Pancreas (tissue), 10 donors: Measurements from ENCODE around the gene MAGI1. TPM values are rescaled to one million over a fixed set of nuclear protein-coding genes. Genes with fewer than 3 reads are reported as not detected.

ENCODE experiments used
- ATAC-seq, 4 donors: fragments of 200-7000 bp; cut with Tn5 transposase; one replicate each; pipeline versions ENCODE4 v1.8.0 to v1.9.1; 2020; ENCODE audit warnings: mild to moderate bottlenecking in 4 of 4, moderate library complexity in 4 of 4
- DNase-seq, 6 donors: peaks; one replicate each; pipeline ENCODE4 v3.0.0-alpha.2; 2020
- FAIRE-seq: peaks from 2 replicates; lab custom pipeline; 2012; peaks lifted over from hg19 to GRCh38; lab: Jason Lieb, UNC
- H3K27ac ChIP-seq, 4 donors: fragments of 200-600 bp; sonication (generic); 1 replicate in 3 of 4; 2 replicates in 1 of 4; pipeline versions ENCODE4 v1.5.0 to v1.8.0; 2020
- H3K27me3 ChIP-seq, 4 donors: fragments of 200-600 bp; one replicate each; pipeline ENCODE4 v1.8.0; 2021
- H3K36me3 ChIP-seq, 3 donors: fragments of 200-600 bp; sonication (generic) in 1 of 3; one replicate each; pipeline versions ENCODE4 v1.5.0 to v1.8.0; 2020 to 2021
- H3K4me1 ChIP-seq, 3 donors: fragments of 200-600 bp; one replicate each; pipeline ENCODE4 v1.8.0; 2021
- H3K4me3 ChIP-seq, 4 donors: fragments of 200-600 bp; sonication (generic) in 2 of 4; one replicate each; pipeline versions ENCODE4 v1.5.0 to v1.8.0; 2020 to 2021
- H3K9me3 ChIP-seq, 4 donors: fragments of 200-600 bp; one replicate each; pipeline ENCODE4 v1.8.0; 2021
- WGBS, 2 donors: extraction: QIAGEN DNeasy Blood & Tissue Kit; methylation state at CpG; one replicate each; pipeline ENCODE4 v1.1.7; 2013; 5-methylcytosine and 5-hydroxymethylcytosine counted together
- intact Hi-C, 3 donors: fragments of 100-400 bp; cut with DNase I; formaldehyde crosslinking; loops; one replicate each; pipeline versions ENCODE4 v1.11.1 to v1.14.2; 2022
- polyA plus RNA-seq, 2 donors: library from polyadenylated mRNA; stranded (reverse); fragments of 200-250 nt; gene quantifications; one replicate each; pipeline ENCODE4 v1.2.3, GENCODE V29; 2013
- total RNA-seq, 6 donors: library from RNA; stranded (reverse); fragmentation: NEBNext Ultra II Directional in 4 of 6; extraction: Animal tissue kit (Norgen Biotek cat#: 25700) in 4 of 6; gene quantifications; one replicate each; pipeline versions ENCODE4 v1.2.1 to v1.2.4, GENCODE V29; 2021 to 2023
- TF ChIP-seq, protein P1 (sequence below), 4 donors: fragments of 200-600 bp; sonication (generic) in 3 of 4; IDR thresholded peaks; one replicate each; pipeline versions ENCODE4 v1.5.0 to v1.8.0; 2021; ENCODE audit warnings: antibody characterized with exemption in 4 of 4
- donor health status: healthy with polysubstance abuse.
- donor health status: DM: no; HTN: no; CAD: no; lungs with moderate emphysema.
- donor health status: DM: no; HTN: no; CAD: no.
- donor health status: control.
- donor health status: control.
- donor health status: Bipolar disorder and iron deficiency.
- donor health status: DM: yes; HTN: yes; CAD: no.
- donor health status: DM: no; HTN: no; CAD: no.
- donor health status: DM: no; HTN: no; CAD: no.
- donor health status: DM: yes; HTN: yes; CAD: no.

The MAGI1 gene
- total and polyA plus RNA-seq, 8 donors: 19.7 to 45.1 (median 28.0) TPM

DNA sequence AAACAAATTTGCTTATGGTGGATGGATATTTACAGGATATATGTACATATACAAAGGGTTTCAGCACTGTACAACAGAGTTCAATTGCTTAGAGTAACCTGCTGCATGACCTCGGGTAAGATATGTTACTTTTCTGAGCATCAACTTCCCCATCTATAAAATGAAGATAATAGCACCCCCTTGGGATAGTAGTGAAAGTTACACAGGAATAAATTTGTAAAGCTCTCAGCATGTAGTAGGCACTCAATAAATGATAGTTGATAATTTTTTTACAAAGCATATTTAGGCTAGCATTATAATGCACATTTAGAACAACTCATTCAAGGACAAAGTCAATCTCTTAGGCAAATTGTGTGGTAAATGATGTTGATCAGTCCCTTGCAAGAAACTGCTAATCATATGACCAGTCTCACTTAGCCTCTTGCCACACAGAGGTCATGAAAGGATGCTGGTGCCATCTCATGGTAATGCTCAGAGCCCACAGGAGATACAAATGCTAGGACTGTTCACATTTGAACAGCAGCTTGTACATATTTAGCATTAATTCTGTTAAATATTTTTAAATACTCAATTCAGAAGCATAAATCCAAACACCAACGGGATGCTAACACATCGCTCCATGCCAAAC is 123.9 kb downstream of the MAGI1 start:
- ATAC-seq (peak in 2 of 4 donors; percentile 11 to 32), FAIRE-seq (no peak), DNase-seq (no peak)
- no peaks in the 10 kb centered on the region for H3K27me3 ChIP-seq
- H3K4me3 ChIP-seq: no peak overlapping the region
- intact Hi-C loops: no loop called here
- 87 to 90% methylated on average over 3 of the region's 3 CpGs for WGBS, 2 donors
- no peaks in the 10 kb centered on the region for H3K36me3 ChIP-seq
- TF ChIP-seq, protein P1, sequence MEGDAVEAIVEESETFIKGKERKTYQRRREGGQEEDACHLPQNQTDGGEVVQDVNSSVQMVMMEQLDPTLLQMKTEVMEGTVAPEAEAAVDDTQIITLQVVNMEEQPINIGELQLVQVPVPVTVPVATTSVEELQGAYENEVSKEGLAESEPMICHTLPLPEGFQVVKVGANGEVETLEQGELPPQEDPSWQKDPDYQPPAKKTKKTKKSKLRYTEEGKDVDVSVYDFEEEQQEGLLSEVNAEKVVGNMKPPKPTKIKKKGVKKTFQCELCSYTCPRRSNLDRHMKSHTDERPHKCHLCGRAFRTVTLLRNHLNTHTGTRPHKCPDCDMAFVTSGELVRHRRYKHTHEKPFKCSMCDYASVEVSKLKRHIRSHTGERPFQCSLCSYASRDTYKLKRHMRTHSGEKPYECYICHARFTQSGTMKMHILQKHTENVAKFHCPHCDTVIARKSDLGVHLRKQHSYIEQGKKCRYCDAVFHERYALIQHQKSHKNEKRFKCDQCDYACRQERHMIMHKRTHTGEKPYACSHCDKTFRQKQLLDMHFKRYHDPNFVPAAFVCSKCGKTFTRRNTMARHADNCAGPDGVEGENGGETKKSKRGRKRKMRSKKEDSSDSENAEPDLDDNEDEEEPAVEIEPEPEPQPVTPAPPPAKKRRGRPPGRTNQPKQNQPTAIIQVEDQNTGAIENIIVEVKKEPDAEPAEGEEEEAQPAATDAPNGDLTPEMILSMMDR (IDR thresholded peaks at IDR 0.05): no peak
- peak overlapping the region in 1 of 4 donors; percentile 13 for H3K27ac ChIP-seq
- no peaks in the 10 kb centered on the region for H3K9me3 ChIP-seq
- peaks cover 11 to 18% (median 16%) of the 10 kb centered on the region in 3 donors for H3K4me1 ChIP-seq

DNA sequence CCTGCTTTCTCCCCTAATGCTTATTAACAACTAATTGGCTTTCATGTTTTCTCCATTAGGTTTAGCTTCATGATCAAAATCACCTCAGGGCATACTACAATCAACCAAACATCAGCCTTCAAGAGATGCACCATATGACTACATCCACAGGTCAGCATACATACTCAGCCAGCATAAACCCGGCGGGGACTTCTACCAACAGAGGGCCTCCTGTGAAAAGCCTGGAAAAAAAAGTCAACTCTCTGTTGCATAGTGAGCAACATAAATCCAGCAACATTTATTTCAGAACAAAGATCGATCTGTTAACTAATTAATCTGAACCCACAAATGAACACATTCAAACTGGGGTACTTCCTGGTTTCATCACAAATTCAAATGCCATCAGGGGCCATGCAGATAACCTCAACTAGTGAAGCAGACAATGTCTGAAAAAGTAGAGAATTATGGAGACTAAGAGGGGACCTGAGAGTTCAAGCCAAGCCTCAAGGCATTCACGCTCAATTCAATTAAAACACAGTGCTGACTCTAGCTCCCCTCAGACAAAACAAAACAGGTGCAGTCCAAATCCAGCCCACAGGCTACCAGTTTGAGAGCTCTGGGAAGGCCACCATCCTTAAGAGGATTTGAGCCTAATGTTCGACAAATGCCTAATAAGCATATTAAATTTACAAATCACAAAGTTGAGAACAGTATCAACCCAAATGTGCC is 124.5 kb downstream of the MAGI1 start:
- H3K4me1 ChIP-seq: peaks cover 11 to 18% (median 16%) of the 10 kb centered on the region in 3 donors
- ATAC-seq (peak; percentile 56 to 67 (median 66)), FAIRE-seq (no peak), DNase-seq (no peak)
- H3K27ac ChIP-seq: peak overlapping the region in 1 of 4 donors; percentile 19
- intact Hi-C loops: no loop called here
- no peaks in the 10 kb centered on the region for H3K9me3 ChIP-seq
- H3K4me3 ChIP-seq: no peak overlapping the region
- no peaks in the 10 kb centered on the region for H3K27me3 ChIP-seq
- H3K36me3 ChIP-seq: no peaks in the 10 kb centered on the region
- 74 to 75% methylated on average over 5 of the region's 5 CpGs for WGBS, 2 donors
- TF ChIP-seq, protein P1 (IDR thresholded peaks at IDR 0.05): no peak

GRCh38 chr3:65912647-65913046 is 126.1 kb downstream of the MAGI1 start:
- ATAC-seq: peak; percentile 20 to 71 (median 35)
- WGBS, 2 donors: 96 to 100% methylated on average over 1 of the region's 1 CpG
- intact Hi-C loops: no loop called here
- Histone ChIP-seq H3K36me3 (no peaks in the 10 kb centered on the region), H3K4me3 (no peak overlapping the region), H3K4me1 (peaks cover 11 to 18% (median 16%) of the 10 kb centered on the region in 3 donors), H3K9me3 (no peaks in the 10 kb centered on the region), H3K27ac (peak overlapping the region in 2 of 4 donors; percentile 1 to 37), H3K27me3 (no peaks in the 10 kb centered on the region)
- TF ChIP-seq, protein P1 (IDR thresholded peaks at IDR 0.05): no peak
- DNase-seq: no peak
- no peak for FAIRE-seq

DNA sequence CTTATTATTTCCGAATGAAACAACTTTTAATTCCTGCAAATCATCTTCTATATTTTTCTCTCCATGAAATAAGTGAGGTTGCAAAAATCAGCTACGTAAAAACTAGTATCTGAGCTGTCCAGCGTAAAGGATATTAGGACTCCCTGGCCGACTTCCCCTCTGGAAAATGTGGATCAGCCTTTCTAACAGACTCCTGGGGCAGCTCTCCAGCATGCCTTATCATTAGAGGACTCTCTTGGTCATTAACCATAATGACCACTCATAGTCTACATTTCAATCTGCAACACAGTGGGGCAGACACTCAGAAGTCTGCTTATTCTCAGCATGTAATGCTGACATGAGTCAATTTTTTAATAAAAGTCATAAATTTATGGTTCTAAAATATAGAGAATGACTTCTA is 130.1 kb downstream of the MAGI1 start:
- H3K27ac ChIP-seq: no peak overlapping the region
- no peaks in the 10 kb centered on the region for H3K36me3 ChIP-seq
- peaks cover 6 to 25% (median 22%) of the 10 kb centered on the region in 3 donors for H3K4me1 ChIP-seq
- intact Hi-C loops: no loop called here
- FAIRE-seq (no peak), DNase-seq (no peak), ATAC-seq (no peak)
- no peaks in the 10 kb centered on the region for H3K27me3 ChIP-seq
- H3K9me3 ChIP-seq: no peaks in the 10 kb centered on the region
- 94 to 100% methylated on average over 4 of the region's 4 CpGs for WGBS, 2 donors
- H3K4me3 ChIP-seq: no peak overlapping the region
- TF ChIP-seq, protein P1 (IDR thresholded peaks at IDR 0.05): no peak
